ENCODE measurements around the gene RAPGEF1.

The RAPGEF1 gene

DNA sequence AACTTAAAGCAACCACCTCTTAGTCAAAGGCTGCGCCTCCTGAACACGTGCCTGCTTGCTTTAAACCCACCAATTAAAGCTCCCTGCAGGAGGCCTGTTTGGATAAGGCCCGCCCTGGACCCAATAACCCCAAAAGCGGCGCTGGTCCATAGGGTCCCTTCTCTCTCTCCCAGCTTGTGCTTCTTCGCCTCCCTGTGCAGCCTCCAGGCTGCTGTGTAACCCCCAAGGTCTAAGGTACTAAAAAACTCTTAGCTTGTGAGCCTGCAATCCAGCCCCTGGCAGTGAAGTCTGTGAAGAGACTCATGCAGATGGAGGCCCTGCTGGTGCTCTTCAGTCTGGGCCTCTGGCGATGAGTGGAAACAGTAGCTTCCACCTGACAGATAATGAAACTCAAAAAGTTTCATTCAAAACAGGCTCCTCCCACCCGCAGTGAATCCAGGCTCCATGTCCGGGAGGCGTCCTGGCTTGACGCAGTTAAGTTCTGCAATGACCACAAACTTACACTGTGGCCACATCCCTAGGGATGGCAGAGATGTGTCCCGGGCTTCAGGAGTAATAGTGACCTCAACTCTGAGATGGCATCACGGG, 97.3 kb downstream of the RAPGEF1 start:
- no peak for DNase-seq (ENCODE audit: low spot score)

DNA sequence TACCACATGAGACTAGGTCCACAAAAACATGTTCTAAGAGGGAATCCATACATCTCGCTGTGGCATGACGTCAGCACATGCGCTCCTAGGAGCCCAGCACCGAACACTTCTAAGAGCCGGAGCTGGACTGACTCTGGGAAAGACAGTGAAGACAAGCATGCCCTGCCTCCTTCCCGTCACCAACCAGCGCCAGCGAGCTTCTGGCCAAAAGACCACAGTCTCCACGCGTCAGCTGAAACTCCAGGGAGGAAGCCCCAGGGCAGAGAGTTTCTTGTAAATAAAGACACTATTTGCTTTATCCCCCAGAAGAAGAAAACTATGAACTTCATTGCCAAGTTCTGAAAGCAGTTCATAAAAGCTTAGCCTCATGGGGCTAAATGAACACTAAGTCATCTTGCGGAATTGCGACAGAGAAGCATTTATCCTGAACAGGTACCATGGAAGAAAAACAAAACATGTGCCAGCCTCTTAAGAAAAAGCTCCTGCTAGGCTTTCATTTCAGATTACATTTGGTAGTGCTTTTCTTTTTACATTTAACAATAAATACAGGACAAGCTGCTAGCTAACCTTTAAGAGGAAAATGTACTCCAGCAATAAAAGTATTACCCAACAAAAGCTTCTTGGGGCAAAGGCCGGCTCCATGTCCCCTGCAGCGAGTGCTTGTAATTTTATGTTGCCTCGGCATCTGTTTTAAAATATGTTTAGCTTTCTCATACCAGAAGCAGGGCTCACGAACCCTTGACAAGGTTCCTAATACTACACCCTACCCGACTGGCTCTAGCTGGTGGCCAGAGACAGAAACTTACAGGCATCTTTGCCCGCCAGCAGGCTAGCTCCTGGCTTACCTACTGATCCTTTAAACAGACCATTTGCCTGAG, 98.0 kb downstream of the RAPGEF1 start:
- no peak for DNase-seq (ENCODE audit: low spot score)

DNA sequence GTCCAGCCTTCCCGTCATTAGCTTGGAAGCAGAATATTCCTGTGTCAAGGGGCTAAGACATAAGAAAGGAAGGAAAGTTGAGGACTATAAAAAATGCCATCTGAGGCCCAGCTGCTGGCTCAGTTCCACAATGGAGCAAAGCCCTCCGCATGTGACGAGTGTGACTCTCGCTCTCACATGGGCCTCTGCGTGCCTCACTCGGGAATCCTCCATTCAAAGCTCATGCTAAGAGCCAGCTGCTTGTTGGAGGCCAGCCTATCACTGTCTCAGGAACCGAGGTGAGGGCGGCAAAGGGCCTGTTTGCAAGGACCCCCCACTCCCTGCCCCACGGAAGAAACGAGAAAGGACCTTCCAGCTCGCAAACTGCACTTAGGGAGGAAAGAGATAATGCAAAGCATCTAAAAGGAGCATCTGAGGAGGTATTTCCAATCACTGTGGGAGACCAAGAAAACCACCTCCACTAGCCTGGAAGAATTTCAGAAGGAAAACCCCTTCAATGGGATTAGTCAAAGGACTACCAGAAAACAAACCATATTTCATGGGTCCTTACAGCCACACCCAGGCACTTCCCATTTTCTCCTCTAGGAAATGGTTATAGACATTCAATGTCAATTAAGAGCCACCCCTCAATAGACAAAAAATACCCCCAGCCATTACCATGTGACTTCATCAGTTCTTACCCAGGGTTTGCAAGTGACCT, 99.3 kb downstream of the RAPGEF1 start:
- no peak for DNase-seq (ENCODE audit: low spot score)

DNA sequence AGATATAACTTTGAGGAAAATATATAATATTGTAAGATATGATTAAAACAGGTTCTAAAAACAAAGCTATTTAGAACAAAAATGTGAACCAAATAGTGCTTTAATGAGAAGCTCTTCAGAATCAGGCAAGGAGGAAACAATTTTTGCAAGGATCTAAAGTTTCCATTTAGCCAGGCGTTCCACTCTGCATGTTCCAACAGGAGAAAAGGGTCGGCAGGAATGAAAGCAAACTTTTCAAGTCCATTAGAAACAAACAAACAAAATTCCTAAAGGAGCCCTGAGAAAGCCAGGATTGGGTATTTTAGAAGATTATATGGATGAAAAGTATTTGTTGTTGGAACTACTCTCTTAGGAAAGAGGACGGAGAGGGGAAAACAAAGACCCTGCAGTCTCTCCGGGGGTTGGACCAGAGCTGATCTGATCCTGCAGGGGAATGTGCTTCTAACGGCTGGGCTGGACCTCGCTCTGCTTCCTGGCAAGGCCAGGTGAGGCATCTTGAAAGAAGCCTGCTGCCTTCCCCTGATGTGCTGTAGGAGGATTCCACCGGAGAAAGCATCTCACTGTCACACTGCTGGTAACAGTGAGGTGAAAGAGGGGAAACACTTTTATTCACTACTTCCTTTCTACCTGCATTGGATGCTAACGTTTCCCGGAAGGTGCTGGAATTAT, 100.0 kb downstream of the RAPGEF1 start:
- no peak for DNase-seq (ENCODE audit: low spot score)

DNA sequence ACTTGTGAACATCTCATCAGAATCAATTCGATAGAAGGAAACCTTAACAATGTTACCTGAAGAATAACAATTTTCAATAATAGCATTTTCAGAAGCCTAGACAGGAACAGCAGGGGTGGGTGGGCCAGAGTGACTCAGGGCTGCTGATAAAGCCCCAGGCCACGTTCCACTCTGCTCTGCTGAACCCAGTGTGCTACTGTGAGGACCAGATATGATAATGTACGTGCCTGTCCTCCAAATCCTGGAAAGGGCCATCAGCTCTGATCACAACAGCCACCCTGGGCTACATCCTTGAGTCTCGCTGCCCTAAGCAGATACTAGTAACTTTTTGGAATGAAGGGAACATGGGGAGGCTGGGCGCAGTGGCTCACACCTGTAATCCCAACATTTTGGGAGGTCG, 103.3 kb downstream of the RAPGEF1 start:
- no peak for DNase-seq (ENCODE audit: low spot score)

GRCh38 chr9:131635892-131636291, 104.0 kb downstream of the RAPGEF1 start:
- DNase-seq (ENCODE audit: low spot score), result no peak

DNA sequence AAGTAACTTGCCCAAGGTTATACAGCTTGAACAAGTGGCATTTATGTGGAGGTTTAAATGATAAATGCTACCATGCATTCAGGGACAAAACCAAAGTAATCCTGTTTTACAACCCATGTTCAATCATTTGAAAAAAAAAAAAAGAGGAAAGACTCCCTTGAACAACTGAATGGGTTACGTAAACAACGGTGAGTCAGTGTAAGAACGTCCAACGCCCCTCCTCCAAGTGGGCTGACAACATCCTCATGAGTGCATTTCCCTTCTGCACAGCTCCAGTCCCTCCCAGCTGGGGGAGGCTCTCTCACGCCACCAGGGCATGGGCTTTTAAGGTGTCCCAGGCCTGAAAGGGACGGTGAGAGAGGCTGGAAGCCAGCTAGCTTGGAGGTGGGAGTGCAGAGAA, 104.6 kb downstream of the RAPGEF1 start:
- DNase-seq (ENCODE audit: low spot score), result peak; percentile 95

DNA sequence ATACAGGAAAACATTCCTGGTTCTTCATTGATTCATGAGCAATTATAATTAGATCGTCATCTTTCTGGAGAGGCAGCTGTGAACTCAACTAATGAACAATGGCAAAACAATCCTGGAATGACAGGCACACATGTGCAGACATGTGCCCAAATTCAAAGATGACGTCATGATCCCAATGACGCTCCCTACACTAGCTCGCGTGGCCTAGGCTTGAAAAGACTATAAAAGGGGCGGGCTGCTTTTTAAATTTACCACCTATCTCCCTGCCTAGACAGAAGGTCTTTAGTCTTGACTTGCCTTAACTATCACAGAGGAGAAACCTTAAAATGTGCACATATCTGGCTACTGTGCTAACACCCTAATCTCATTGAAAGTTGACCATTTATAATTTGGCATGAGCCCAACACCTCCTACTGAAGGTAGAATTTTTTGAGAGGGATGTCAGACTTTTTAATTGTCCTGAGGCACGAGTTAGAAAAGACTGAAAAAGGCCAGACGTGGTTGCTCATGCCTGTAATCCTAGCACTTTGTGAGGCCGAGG, 106.3 kb downstream of the RAPGEF1 start:
- no peak for DNase-seq (ENCODE audit: low spot score)

DNA sequence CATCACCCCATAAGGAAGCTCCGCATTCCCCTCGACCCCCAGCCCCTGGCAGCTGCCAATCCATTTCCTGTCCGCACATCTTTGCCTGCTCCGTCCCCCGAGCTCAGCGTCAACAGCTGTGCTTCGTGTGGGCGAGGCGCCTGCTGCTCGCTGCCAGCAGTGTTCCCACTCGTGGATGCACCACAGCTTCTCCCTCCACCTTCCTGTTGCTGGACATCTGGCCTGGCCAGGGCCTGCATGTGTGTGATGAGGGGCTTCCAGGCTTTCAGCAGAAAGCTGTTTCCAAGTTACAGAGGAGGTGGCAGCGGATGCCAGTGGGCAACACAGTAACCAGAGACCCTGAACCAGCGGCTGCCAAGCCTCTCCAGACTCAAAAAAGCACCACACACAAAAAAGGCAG, 108.6 kb downstream of the RAPGEF1 start:
- DNase-seq (ENCODE audit: low spot score), result no peak

DNA sequence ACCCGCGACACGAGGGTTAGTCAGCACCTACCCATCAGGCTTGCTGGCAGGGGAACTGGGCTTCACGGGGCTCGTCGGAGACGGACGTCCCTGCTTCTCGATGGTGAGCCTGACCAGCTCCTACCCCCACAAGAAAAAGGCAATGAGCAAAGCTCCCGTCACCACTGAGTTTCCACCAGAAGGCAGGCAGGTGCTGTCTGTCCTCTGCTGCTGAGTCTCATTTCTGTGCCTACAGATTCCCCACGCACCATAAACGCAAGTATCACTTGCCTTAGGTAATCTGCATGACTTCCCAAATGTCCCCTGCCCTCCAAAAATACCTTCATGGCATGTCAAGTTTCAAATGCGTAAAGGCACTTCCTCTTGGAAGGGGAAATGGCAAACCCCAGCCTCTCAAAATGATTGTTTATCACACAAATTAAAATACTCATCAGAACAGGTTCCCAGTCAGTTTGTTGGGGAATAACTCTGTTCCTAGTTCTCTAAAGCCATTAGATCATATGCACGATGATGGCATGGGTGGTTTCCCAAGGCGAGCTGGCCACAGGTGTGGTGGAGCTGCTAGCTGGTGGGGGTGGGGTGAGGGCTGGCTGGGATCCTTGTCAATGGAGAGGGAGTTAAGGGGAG, 109.6 kb downstream of the RAPGEF1 start:
- no peak for DNase-seq (ENCODE audit: low spot score)

GRCh38 chr9:131629825-131630204, 110.1 kb downstream of the RAPGEF1 start:
- no peak for DNase-seq (ENCODE audit: low spot score)

- DNase-seq (ENCODE audit: low spot score), result no peak
Measured at GRCh38 chr9:131629226-131629500, 110.7 kb downstream of the RAPGEF1 start.

DNA sequence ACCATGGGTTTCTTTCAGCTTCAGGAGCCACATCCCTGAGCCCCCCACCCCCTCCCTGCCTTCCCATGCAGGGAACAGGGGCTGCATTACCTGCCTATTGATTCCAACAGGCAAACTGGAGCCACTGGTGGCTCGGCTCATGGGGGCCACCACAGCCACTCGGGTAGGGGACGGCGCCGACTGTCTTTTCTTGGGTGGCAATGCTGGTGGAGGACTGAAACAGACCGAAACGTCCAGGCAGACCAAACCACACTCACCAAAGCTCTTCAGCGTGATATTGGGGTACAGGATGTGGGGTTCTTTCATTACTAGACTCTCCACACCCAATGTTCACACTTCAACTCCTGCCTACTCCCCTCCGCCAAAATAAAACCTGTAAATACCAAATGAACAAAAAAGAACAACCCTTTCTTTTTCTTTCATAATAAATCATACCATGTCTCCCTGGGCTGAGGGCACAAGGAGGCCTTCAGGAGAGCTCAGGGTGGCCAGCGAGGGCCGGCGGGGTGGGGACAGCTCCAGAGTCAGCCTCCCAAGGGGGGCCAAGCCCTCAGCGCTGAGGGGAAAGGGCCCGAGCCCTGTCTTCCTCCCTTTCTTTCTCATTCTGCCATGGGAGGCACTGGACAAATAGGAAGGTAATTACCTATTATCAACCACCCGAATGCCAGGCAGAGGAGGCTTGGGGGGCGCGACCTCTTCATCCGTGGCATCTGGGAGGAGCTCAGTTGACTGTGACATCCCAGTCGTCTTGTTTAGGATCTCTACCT, 111.2 kb downstream of the RAPGEF1 start:
- no peak for DNase-seq (ENCODE audit: low spot score)

GRCh38 chr9:131627648-131628458, 112.0 kb downstream of the RAPGEF1 start:
- no peak for DNase-seq (ENCODE audit: low spot score)

DNA sequence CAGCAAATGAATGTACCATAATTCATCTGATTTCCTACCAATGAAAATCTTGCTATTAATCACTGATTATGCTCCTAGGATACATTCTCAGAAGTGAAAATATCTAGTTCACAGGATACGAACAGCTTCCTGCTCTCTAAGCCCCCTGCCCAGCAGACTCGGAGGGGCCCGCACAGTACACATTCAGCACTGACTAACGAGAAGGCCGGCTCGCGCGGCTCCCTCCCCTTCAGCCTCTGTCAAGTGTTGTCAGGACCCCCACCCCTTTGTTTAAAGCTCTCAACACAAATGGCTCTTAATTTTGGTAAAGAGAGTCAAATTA, 112.6 kb downstream of the RAPGEF1 start:
- DNase-seq (ENCODE audit: low spot score), result no peak

GRCh38 chr9:131625790-131626670, 113.8 kb downstream of the RAPGEF1 start:
- no peak for DNase-seq (ENCODE audit: low spot score)

GRCh38 chr9:131625508-131625787, 114.4 kb downstream of the RAPGEF1 start:
- DNase-seq (ENCODE audit: low spot score), result no peak

GRCh38 chr9:131624636-131625507, 115.0 kb downstream of the RAPGEF1 start:
- no peak for DNase-seq (ENCODE audit: low spot score)
